ENCODE measurements around the gene FOXN3. TPM values are rescaled to one million over a fixed set of nuclear protein-coding genes. Genes with fewer than 3 reads are reported as not detected.

The FOXN3 gene
- total and polyA plus RNA-seq, 2 donors (not counting 3 experiments of a cell fraction or from before 2014, with no cell fraction given) = 16.9 to 41.8 TPM

DNA sequence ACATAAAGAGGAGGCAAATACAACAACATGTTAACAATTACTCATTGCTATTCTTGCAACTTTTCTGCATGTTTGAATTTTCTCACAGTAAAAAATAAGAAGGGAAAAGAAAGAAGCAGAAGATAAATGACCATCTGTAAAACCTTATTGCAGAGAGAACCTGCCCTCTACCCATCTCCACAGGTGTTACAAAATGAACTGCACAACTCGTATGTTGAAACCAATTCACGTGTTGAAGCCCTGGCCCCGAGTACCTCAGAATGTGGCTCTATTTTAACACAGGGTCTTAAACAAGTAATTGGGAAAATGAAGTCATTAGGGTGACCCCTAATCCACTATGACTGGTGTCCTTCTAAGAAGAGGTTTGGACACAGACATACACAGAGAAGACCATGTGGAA lies 39.5 kb downstream of the FOXN3 start:
- DNase-seq (ENCODE audit: low read depth, low spot score) (no peak), FAIRE-seq (no peak)
- ChIA-PET CTCF (interaction anchor here (0.6 to 1.8 kb wide), 2 partner anchors 8 to 112 kb away, joined by 3 to 4 read pairs; no protein-coding TSS in a partner anchor), POLR2A (no interaction called here)
- Histone ChIP-seq H3K36me3 (ENCODE audit: control insufficient read depth in 2 of 2, extremely low read depth in 1 of 2, insufficient read depth in 2 of 2, low read length in 2 of 2) (no peaks in the 10 kb centered on the region), H3K4me2 (ENCODE audit: insufficient read depth, low read length) (no peak overlapping the region), H2AFZ (ENCODE audit: low read depth, low read length) (no peak overlapping the region), H3K27me3 (ENCODE audit: control insufficient read depth in 2 of 2, insufficient read depth in 2 of 2, low read length in 2 of 2) (no peaks in the 10 kb centered on the region), H3K27ac (ENCODE audit: insufficient read depth, low read depth, low read length) (no peak overlapping the region), H3K9me3 (replicated peaks; ENCODE audit: control insufficient read depth, insufficient read depth, low read length) (no peaks in the 10 kb centered on the region), H3K4me1 (ENCODE audit: control insufficient read depth, extremely low read depth, insufficient read depth, low read length) (no peaks in the 10 kb centered on the region), H3K79me2 (ENCODE audit: control insufficient read depth, insufficient read depth, low read length) (no peaks in the 10 kb centered on the region), H4K20me1 (replicated peaks; ENCODE audit: control insufficient read depth, extremely low read depth, insufficient read depth, low read length) (no peaks in the 10 kb centered on the region), H3K4me3 (replicated peaks in 1 of 3; ENCODE audit: insufficient read depth in 1 of 3, low read depth in 1 of 3, low read length in 3 of 3) (no peak overlapping the region), H3K9me1 (replicated peaks; ENCODE audit: control insufficient read depth, extremely low read depth, insufficient read depth, low read length) (no peaks in the 10 kb centered on the region), H3K9ac (replicated peaks; ENCODE audit: extremely low read depth, insufficient read depth, low read length) (no peak overlapping the region)
- TF ChIP-seq, protein P1, sequence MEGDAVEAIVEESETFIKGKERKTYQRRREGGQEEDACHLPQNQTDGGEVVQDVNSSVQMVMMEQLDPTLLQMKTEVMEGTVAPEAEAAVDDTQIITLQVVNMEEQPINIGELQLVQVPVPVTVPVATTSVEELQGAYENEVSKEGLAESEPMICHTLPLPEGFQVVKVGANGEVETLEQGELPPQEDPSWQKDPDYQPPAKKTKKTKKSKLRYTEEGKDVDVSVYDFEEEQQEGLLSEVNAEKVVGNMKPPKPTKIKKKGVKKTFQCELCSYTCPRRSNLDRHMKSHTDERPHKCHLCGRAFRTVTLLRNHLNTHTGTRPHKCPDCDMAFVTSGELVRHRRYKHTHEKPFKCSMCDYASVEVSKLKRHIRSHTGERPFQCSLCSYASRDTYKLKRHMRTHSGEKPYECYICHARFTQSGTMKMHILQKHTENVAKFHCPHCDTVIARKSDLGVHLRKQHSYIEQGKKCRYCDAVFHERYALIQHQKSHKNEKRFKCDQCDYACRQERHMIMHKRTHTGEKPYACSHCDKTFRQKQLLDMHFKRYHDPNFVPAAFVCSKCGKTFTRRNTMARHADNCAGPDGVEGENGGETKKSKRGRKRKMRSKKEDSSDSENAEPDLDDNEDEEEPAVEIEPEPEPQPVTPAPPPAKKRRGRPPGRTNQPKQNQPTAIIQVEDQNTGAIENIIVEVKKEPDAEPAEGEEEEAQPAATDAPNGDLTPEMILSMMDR (IDR thresholded peaks at IDR 0.05; ENCODE audit: extremely low read depth in 1 of 2, insufficient read depth in 1 of 2, low read depth in 1 of 2, low read length in 2 of 2) = no peak
- TF ChIP-seq MAX (IDR thresholded peaks at IDR 0.05; ENCODE audit: insufficient read depth, insufficient read length) (no peak), MYC (IDR thresholded peaks at IDR 0.05; ENCODE audit: low read depth, low read length) (no peak), JUN (IDR thresholded peaks at IDR 0.05; ENCODE audit: borderline replicate concordance, insufficient read depth, insufficient read length, low read depth) (no peak), POLR2A (IDR thresholded peaks at IDR 0.05; ENCODE audit: low read depth, low read length) (no peak), POLR2AphosphoS5 (IDR thresholded peaks at IDR 0.05; ENCODE audit: insufficient read depth, low read depth, low read length) (no peak), EZH2 (IDR thresholded peaks at IDR 0.05; ENCODE audit: borderline replicate concordance, low read depth, low read length, severe bottlenecking) (no peak), FOS (IDR thresholded peaks at IDR 0.05; ENCODE audit: borderline replicate concordance, insufficient read depth, low read length) (no peak), GATA2 (IDR thresholded peaks at IDR 0.05; ENCODE audit: insufficient read depth, insufficient read length, low read depth, low read length) (no peak)
- BruUV-seq (replicated peaks) = no TSS peak
- dilution Hi-C loops (cut with MboI; ENCODE audit: extremely low pct_ligation_motif_present, low sequenced_read_pairs) (no loop called here), intact Hi-C loops (cut with micrococcal nuclease) (no loop called here)
